Midbrain (tissue), 1 donor: Measurements from ENCODE around the gene IL17C.

Experiments
- DNase-seq: peaks from one replicate; lab custom pipeline; 2025; lab: John Stamatoyannopoulos, UW

The IL17C gene

GRCh38 chr16:88645455-88645854 lies 7.1 kb downstream of the IL17C start:
- DNase-seq: no peak

- no peak for DNase-seq
These were observed 7.6 kb downstream of the IL17C start for GRCh38 chr16:88645941-88646340.

GRCh38 chr16:88646345-88647034 lies 8.1 kb downstream of the IL17C start:
- DNase-seq: no peak

DNA sequence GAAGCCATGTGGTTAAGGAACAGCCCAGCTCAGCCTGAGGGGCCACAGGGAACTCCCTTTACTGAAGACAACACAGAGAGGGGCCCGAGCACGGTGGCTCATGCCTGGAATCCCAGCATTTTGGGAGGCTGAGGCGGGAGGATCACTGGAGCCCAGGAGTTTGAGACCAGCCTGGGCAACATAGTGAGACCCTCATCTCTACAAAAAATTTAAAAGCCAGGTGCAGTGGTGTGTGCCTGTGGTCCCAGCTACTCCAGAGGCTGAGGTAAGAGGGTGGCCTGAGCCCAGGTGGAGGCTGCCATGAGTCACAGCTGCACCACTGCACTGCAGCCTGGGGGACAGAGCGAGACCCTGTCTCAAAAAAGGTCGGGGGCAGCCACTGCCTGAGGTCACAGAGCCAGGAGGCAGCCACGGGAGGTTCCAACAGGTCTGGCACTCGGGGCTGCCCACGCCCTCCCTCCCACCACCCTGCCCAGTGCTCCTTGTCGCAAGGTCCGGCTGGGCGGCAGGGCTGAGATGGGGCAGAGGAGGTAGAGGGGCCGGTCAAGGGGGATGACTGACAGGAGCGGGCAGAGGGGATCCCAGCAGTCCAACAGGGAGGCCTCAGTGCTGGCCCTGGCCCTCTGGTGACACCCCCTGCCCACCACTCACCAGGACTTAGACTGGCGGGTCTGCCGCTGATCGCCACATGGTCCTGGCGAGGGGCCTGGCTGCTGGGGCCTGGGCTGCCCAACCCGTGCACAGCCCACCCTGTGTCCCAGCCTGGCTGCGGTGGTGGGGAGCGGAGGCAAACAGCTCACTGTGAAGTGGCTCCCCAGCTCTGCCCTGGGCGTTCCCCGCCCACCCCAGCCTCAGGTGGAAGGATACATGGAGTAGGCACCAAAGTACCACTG lies 9.1 kb downstream of the IL17C start:
- no peak for DNase-seq

DNA sequence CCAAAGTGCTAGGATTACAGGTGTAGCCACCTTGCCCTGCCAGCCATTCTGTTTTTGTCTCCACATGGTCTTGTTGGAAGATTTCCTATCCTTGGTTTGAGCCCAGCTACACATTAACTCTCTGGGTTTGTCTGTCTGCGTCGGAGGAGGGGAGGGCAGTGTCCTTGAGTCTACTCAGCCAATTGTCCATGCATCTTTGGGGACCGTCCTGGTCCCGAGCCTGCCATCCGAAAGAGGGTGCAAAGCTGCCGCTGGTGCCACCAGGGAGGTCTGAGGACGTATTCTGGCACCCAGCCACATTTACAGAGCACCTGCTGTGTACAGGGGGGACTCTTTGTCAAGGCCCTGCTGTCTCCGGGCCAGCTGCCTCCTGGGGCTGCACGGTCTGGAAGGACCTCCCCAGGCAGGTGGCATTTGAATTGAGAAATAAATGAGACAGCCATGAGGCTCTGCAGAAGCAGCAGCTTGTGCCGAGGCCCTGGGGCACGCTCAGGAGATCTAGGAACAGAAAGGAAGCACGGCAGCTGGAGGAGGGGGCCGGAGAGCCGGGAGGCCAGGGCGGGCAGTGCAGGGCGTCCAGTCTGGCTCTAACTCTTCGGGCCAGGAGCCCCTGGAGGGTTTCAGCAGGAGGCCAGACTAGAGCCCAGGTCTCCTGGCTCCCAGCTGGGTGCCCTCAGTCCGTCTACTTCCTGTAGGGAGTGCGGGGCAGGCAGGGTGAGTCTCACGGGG lies 11.0 kb downstream of the IL17C start:
- DNase-seq: no peak

- DNase-seq: no peak
These were observed 11.8 kb downstream of the IL17C start for GRCh38 chr16:88649924-88650748.

GRCh38 chr16:88650749-88651275 lies 12.4 kb downstream of the IL17C start, which contains the start of gene CYBA:
Gene CYBA (minus strand): TSS chr16:88651053. CDS start chr16:88651013, 40 bp downstream.
- DNase-seq: no peak

DNA sequence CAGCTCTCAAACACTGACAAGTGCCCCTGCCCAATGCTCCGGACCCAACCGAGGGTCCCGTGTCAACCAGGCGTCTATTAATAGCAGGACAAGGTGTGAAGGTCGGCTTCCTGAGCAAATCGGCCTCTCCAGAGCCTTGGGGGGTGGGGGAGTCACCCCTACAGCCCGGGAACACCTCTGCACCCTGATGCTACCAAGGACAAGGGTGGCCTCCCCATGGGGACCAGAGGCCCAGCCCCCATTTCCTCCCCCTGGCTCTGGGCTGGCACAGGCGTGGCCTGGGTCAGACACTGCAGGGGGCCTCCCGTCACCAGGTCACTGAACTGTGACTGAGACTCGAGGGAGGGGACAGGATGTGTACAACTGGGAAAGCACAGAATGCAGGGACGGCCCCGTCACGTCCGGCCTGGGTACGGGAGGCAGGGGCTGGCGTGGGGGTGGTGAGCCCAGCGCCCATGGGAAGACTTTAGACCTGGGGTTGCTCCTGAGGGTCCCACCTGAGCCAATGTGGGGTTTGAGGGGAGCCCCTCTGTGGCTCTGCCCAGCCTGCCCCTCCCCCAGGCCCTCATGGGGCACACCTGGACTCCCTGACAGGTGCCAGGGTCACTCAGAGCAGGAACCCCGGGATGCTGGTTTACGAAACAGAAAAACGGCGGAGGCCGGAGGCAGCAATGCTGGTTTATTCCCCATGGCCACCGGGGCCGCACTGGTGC lies 13.1 kb downstream of the IL17C start:
- no peak for DNase-seq

DNA sequence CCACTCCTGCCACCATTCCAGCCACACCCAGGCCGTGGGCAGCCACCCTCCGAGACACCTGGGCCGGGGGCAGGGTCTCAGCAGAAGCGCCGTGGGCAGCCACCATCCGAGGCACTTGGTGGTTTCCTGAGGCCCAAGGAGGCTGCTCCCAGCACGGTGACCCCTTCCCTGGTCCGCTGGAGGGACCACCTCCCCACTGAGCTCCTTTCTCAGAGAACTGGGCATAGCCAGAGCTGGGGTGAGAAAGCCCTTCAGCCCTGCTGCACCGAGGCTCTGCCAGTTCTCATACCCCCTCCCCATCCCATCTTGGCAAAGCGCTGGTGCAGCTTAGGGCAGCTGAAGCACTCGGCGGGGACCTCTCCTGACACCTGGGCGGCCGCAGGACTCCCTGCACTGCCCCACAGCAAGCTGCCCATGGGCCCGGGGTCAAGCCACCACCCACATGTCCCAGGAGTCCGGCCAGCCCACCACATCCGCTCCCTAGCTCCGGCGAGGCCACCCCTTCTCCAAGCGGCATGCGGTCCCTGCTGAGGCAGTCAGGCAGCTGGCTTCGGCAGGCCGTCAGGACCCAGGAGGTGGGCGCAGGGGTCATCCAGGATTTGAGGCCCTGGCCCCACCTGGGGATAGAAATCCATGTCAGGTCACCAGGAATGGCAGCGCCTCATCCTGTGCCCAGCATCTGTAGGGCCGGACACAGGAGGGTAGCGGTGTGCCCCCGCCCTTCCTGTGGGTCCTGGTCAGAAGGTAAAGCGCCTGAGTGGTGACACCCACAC lies 13.8 kb downstream of the IL17C start:
- DNase-seq: no peak

DNA sequence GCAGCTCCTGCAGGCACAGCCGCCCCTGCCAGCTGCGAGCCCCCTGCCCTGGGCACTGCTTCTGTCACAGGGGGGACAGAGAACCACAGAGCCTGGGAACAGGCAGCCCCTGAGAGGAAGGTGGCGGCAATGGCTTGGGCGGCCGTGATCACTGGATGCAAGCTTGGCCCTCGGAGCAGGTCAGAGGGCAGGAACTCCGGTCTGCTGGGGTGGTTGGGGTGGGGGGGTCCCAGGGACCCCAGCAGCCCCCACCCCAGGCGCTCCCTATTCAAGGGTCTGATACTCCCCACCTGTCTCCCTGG lies 14.3 kb downstream of the IL17C start:
- DNase-seq: no peak

DNA sequence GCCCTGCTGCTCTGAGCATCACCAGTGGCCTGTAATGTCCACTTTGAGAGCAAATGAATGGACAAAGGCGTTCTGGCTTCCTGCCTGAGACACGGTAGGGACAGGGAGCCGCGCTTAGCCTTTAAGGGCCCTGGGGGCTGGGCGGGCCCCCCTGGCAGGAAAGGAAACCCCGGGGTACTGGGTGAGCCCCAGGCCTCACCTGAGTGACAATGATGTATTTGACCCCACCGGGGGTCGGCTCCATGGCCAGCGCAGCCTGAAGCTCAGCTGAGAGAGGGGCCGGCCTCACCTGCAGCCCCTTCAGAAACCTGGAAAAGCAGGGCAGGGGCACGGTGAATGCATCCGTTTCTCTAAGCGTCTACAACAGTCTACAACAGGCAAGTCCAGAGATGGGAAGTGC lies 14.7 kb downstream of the IL17C start:
- no peak for DNase-seq

GRCh38 chr16:88653596-88654362 lies 15.4 kb downstream of the IL17C start:
- no peak for DNase-seq

GRCh38 chr16:88654363-88655052 lies 16.1 kb downstream of the IL17C start:
- no peak for DNase-seq

DNA sequence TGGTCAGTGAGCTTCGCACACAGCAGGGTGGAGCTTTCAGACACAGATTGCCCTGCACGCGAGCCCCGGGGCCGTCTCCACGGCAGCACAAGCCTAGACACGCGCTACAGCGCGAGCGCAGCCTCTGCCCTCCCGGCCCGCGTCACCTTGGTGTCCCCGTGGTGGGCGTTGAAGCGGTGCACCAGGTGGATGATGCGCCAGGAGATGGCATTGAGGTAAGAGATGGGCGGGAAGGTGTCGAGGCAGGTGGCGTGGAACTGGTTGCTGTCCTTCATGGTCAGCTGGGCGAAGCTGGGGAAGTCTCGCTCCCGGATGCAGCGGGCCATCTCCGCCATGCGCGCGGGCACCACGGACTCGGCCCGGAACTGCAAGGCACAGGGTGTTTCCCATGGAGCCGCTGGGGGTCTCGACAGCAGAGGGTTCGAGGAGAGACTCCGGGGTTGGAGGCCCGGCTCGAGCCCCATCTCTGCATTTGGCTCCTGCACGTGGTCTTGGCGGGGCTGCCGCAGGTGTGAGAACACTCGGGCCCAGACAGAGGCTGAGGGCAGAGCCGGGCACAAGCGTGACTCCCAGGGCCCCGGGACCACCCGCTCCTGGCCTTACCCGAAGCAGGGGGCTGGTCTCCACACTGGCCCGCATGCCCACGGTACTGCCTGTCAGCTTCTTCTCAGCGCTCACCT lies 16.8 kb downstream of the IL17C start:
- DNase-seq: no peak

DNA sequence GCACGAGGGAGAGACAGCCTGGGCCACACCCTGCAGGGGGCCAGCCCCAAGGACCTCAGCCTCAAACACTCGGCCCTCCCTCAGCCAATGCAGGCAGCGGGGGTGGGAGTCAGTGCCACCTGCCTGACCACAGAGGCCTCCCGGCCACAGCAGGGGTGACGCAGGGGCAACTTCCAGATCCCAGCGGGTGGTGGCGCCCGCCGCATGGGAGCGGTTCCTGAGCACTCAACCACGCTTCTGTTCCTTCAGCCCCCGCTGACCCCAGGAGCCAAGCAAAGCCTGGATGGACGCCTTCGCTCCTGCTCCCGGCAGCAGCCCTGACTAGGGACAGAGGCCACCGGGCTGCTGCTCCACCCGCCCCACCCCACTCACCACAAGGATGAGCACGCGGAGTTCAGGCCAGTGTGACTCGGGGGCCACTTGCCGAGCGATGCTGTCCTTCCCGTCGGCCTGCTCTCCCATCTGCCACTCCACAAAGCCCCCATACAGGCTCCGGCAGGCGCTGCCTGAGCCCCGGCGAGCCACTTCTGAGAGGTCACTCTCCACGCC lies 17.4 kb downstream of the IL17C start:
- no peak for DNase-seq

DNA sequence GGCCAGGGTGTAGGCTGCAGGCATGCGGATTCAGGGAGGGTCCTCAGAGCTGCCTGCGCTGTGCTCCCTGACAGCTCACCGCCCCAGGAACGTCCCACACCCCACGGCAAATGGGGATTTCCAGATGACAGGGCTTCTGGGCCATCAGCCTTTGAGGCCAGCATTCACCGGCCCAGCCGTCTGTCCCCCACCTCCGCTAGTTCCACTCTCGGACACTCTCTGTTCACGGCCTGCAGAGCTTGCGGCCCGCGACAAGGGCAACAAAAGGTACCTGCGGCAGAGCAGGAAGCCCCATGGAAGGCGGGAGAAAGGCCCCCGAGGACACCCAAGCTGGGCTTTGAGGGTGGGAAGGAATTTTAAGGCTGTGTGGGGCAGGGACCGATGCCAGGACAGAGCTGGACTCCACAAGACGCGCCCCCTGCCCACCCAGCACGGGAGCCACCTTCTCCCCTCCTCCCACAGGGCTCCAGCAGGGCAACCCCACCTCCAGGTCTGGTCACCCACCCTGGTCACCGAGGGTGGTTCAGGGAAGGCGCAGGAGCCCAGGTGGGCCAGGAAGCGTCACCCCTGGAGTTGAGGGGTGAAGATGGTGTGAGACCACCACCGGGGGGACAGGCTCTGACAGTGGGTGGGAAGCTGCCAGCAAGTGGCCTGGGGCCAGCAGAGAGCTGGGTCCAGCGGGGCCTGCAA lies 18.1 kb downstream of the IL17C start:
- DNase-seq: no peak

- DNase-seq: no peak
These were observed 19.0 kb downstream of the IL17C start for GRCh38 chr16:88657371-88657770.
